Renal cortex interstitium (tissue), 15 donors: Measurements from ENCODE around the gene PPIB. TPM values are rescaled to one million over a fixed set of nuclear protein-coding genes. Genes with fewer than 3 reads are reported as not detected.

Experiments
- DNase-seq, 11 donors: peaks; one replicate each; pipeline ENCODE4 v3.0.0-alpha.2; 2013; ENCODE audit warnings: low read depth in 9 of 11, low spot score in 4 of 11; ENCODE audit errors: extremely low read depth in 1 of 11
- long read RNA-seq, 16 experiments: transcript quantifications; one replicate each; lab custom pipeline, GENCODE V29; 2026
- polyA plus RNA-seq, 3 donors: library from polyadenylated mRNA; unstranded; fragments of 120-200 nt; gene quantifications; one replicate each; pipeline ENCODE4 v1.2.1, GENCODE V29; 2013; ENCODE audit not compliant: insufficient read length in 3 of 3

The PPIB gene
- 100 to 1,000 TPM; 519 to 625 (median 540) TPM for polyA plus RNA-seq
- long read RNA-seq, donor 1, transcript PPIB-201 (5 exons, 1,081 nt), result major isoform, 242 of 285 reads
- long read RNA-seq, donor 1, partial matches to known transcripts, result 30 of 285 reads
- long read RNA-seq, donor 1, other reads (novel, unspliced or antisense), result 12 of 285 reads
- long read RNA-seq, donor 2, transcript PPIB-201 (5 exons, 1,081 nt), result major isoform, 228 of 280 reads
- long read RNA-seq, donor 2, partial matches to known transcripts, result 31 of 280 reads
- long read RNA-seq, donor 2, other reads (novel, unspliced or antisense), result 20 of 280 reads
- long read RNA-seq, donor 3, transcript PPIB-201 (5 exons, 1,081 nt), result major isoform, 329 of 392 reads
- long read RNA-seq, donor 3, partial matches to known transcripts, result 20 of 392 reads
- long read RNA-seq, donor 3, other reads (novel, unspliced or antisense), result 40 of 392 reads
- long read RNA-seq, donor 4, transcript PPIB-201 (5 exons, 1,081 nt), result major isoform, 218 of 258 reads
- long read RNA-seq, donor 4, partial matches to known transcripts, result 23 of 258 reads
- long read RNA-seq, donor 4, other reads (novel, unspliced or antisense), result 15 of 258 reads
- long read RNA-seq, donor 5, result 0 reads
- long read RNA-seq, donor 6, transcript PPIB-201 (5 exons, 1,081 nt), result major isoform, 198 of 238 reads
- long read RNA-seq, donor 6, partial matches to known transcripts, result 16 of 238 reads
- long read RNA-seq, donor 6, other reads (novel, unspliced or antisense), result 22 of 238 reads
- long read RNA-seq, donor 7, transcript PPIB-201 (5 exons, 1,081 nt), result major isoform, 337 of 417 reads
- long read RNA-seq, donor 7, partial matches to known transcripts, result 31 of 417 reads
- long read RNA-seq, donor 7, other reads (novel, unspliced or antisense), result 47 of 417 reads
- long read RNA-seq, donor 8, result 0 reads
- long read RNA-seq, donor 9, transcript PPIB-201 (5 exons, 1,081 nt), result major isoform, 266 of 331 reads
- long read RNA-seq, donor 9, partial matches to known transcripts, result 35 of 331 reads
- long read RNA-seq, donor 9, other reads (novel, unspliced or antisense), result 28 of 331 reads
- long read RNA-seq, donor 10, transcript PPIB-201 (5 exons, 1,081 nt), result major isoform, 273 of 322 reads
- long read RNA-seq, donor 10, partial matches to known transcripts, result 23 of 322 reads
- long read RNA-seq, donor 10, other reads (novel, unspliced or antisense), result 22 of 322 reads
- long read RNA-seq, donor 11, transcript PPIB-201 (5 exons, 1,081 nt), result major isoform, 157 of 182 reads
- long read RNA-seq, donor 11, partial matches to known transcripts, result 14 of 182 reads
- long read RNA-seq, donor 11, other reads (novel, unspliced or antisense), result 11 of 182 reads
- long read RNA-seq, donor 12, transcript PPIB-201 (5 exons, 1,081 nt), result major isoform, 164 of 180 reads
- long read RNA-seq, donor 12, partial matches to known transcripts, result 6 of 180 reads
- long read RNA-seq, donor 12, other reads (novel, unspliced or antisense), result 9 of 180 reads
- long read RNA-seq, donor 13, result 0 reads
- long read RNA-seq, donor 14, transcript PPIB-201 (5 exons, 1,081 nt), result major isoform, 297 of 353 reads
- long read RNA-seq, donor 14, partial matches to known transcripts, result 49 of 353 reads
- long read RNA-seq, donor 14, other reads (novel, unspliced or antisense), result 6 of 353 reads
- long read RNA-seq, donor 15, transcript PPIB-201 (5 exons, 1,081 nt), result major isoform, 115 of 130 reads
- long read RNA-seq, donor 15, partial matches to known transcripts, result 7 of 130 reads
- long read RNA-seq, donor 15, other reads (novel, unspliced or antisense), result 7 of 130 reads
- long read RNA-seq, donor 16, transcript PPIB-201 (5 exons, 1,081 nt), result major isoform, 618 of 745 reads
- long read RNA-seq, donor 16, partial matches to known transcripts, result 42 of 745 reads
- long read RNA-seq, donor 16, other reads (novel, unspliced or antisense), result 82 of 745 reads

DNA sequence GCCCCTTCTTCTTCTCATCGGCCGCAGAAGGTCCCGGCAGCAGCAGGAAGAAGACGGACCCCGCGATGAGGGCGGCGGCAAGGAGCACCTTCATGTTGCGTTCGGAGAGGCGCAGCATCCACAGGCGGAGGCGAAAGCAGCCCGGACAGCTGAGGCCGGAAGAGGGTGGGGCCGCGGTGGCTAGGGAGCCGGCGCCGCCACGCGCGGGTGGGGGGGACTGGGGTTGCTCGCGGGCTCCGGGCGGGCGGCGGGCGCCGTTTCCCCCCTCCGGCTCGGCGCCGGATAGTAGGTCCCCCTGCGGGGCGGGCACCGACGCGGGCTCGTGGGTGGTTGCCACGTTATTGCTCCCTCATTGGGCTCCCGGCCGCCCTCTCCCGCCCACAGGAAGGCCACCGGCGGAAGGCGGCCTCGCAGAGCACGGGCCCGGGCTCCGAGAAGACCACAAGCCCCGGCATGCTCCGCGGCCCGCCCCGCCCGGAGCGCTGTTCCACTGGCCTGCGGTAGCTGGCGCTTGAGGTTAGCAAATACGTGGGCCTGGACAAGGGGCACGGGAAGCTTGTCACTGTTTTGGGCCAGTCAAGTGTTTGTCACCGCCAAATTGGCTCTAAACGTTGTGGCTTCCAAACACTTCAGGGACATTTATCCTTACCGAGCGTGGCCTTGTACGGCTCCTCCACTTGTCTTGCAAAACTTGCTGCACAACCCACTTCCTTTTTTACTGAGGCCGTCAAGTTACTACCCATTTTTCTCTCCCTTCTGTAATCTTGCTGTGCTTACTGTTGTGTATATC lies at the start of gene PPIB:
Gene PPIB (minus strand): TSS at position 154 of the 790 bp plus-strand sequence. CDS start 36 bp downstream, at position 118.
- DNase-seq, result peak; percentile 81 to 97 (median 95)

DNA sequence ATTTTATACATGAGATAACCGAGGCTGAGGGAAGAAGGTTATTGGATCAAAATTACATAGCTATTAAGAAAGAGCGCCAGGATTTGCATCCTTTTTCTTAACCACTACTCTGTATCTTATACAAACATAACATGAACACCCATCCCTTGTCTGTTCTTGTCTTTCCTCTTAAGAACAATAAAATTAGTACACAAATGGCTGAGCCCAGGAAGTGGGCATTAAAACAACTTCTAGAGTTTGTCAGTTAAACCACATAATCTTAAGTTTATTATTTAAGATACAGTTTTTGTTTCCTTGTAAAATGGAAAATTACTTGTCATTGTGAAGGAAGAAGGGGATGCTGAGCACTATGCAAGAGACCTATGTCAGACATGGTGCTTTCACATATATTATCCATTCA lies 48.9 kb upstream of the PPIB start:
- DNase-seq, result no peak

DNA sequence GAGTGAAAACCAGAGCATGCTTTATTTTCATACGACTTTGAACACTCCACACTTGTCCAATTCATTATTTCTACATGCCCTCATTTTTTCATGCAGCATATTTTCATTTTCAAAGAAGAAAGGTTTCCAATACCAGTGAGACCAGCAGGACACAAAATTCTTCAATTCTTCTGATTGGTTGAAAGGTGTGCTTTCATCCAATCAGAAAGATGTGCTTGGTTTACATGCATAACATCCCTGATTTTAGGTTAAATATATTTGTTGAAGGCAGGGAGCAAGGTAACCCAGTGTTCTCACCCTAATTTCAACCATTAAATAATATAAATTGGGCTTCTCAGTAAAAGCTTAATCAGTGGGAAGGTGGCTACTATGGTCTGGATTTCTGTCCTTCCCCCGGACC lies 47.5 kb upstream of the PPIB start:
- DNase-seq, result no peak

DNA sequence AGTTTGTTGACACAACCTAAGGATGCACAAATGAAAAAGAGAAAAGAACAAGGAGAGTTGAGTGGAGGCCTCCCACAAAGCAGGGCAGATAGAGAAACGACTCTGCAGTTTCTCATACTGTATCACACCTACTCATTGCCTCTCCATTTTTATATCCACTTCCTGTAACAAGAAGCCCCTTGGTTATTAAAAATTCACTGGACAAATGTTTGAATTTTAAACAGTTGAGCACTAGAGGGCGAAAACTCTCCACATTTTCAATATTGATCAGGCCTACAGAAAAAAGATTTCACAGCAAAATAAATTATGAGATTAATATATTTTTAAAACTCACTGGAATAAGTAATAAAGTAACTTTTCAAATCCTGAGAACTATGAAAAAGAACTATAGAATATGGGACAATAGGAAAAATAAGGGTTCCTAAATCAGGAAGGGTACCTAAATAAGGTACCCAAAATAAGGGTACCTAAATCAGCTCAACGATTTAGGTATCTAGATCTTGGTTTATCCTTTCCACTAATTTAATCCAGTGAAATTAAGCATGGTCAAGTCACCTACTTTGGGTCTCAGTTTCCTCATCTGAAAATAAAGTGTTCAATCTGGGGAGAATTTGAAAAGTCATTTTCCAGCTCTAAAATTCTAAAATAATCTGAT lies 47.0 kb upstream of the PPIB start:
- peak in 2 of 11 donors; percentile 20 to 41 for DNase-seq

DNA sequence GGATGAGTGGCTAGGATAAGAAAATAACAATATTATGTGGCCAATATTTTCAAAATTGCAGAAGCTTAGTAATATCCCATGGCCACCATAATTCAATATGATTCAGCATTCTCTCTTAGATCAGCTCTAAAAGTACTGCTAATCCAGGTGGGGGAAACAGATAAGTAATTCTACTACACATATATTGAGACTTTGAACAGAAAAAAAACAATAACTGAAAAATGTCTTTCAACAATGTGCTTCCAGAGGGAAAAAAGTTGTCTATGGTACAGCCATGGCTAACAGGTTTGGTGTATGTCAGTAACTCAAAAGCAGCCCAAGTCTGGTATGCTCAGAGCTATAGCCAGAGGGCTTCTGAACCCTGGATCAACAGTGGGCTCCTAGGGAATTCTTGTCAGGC lies 42.4 kb upstream of the PPIB start:
- DNase-seq, result no peak

DNA sequence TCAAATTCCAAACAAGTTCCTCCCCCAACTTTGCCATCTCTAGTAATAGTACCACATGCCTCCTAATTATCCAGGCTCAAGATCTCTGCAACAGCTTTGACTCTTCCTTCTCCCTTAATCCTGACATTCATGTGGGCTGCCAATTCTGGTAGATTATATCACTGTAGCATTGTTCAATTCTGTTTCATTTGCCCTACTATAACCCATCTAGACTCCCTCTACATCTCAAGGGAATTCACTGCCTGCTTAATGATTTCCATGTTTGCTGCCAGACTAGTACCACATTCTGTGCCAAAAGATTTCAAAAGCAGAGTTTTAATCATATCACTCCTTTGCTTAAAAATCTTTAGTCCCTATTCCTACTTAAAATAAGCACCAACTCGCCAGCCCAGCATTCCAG lies 34.6 kb upstream of the PPIB start:
- no peak for DNase-seq

DNA sequence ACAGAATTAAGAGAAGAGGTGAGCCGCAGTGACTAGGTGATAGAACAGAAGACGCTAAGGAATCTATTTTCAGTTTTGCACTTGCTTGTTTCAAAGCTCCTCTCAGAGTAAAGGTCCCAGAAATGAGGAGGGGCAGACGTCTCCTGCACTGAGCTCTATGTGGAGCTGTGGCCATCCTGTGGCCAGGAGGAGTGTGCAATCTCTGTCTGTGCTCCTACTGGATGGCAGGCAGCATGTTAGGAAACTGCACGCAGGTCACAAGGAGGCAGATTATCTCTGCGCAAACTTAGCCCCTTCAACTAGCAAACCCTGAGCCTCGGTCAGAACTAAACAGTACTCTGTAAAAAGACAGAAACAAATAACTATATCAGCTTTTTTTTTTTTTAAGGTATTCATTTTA lies 31.1 kb upstream of the PPIB start:
- DNase-seq, result no peak

DNA sequence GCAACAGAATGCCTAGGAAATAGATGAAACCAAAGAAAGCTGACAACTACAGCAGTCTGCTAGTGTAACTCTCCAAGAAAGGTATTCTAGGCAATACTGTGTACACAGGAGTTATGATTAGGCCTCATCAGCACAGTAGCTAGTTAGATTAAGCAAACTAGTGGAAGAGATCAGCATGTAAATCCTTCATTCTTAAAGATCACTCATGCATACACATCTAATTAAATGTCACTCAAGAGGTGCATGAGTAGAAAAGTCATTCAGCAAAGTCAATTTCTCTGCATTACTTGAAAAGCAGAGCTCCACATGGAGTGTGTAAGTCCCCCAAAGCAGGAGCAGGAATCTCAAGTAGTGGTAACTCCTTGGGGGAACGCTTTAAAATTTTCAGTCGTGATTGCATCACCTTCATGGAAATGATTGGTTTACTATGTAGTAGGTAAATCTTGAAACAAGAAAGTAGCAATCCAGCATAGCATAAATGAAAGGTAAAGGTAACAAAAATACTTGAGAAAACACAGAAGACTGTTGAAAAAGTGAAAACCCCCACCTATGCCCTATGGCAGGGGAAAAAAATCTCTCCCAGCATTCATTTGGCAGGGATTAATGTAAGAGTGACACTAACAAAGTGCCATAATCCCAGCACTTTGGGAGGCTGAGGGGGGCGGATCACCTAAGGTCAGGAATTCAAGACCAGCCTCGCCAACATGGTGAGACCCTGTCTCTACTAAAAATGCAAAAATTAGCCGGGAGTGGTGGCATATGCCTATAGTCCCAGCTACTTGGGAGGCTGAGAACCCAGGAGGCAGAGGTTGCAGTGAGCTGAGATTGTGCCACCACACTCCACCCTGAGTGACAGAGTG lies 29.4 kb upstream of the PPIB start:
- DNase-seq, result peak in 1 of 11 donors; percentile 4

DNA sequence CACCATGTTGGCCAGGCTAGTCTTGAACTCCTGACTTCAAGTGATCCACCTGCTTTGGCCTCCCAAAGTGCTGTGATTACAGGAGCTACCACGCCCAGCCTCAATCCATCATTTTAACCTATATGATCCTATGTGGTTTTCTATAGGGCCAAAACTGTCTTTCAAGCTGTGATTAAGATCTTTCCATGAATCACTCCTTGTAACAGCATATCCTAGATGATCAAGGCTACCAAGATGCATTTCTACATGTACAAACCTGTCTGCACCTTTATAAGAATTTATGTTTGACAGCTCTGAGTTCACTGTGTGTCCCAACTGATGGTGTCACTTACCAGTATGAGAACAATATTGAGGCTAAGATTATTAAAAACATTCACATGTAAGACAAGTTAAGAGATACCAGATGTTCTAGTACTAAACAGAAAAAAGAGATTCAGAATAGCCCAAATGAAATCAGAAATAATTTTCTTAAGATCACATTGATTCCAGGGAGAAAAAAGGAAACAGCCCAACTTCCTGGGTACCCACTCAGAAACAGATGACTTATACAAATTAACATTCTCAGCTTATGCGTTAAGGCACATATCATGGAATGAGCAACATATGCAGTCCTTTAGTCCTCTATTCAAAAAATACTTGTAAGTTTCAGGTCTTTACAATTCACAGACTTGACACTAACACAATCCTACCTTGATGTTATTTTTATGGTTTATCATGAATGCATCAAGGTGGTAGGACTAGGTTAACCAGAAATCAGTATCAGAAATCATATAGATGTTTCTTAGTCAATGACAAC lies 24.8 kb upstream of the PPIB start:
- no peak for DNase-seq

DNA sequence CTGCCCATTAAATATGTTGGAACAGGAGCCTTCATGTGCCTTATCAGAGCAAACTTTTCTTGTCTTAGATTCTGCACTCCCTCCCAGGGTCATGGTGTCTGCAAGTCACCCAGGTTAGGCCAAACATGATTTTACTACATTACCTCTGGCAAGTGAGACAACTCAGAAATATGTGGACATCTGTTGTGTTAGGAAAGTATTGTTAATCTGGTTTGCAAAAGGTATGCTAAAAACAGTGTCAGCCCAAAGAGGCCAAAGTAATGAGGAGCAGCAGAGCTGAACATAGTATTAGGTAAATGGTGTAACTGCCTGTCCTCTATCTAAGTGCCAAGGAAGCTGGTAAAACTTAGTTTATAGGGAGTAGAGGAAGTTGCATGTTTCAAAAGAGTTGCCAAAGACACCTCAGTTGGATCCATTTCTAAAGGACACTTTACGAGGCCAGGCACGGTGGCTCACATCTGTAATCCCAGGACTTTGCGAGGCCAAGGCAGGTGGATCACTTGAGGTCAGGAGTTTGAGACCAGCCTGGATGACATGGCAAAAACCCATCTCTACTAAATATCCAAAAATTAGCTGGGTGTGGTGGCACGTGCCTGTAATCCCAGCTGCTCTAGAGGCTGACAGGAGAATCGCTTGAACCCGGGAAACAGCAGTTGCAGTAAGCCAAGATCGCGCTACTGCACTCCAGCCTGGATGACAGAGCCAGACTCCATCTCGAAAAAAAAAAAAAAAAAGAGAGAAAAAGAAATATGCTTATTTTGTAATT lies 22.5 kb upstream of the PPIB start:
- DNase-seq, result no peak

DNA sequence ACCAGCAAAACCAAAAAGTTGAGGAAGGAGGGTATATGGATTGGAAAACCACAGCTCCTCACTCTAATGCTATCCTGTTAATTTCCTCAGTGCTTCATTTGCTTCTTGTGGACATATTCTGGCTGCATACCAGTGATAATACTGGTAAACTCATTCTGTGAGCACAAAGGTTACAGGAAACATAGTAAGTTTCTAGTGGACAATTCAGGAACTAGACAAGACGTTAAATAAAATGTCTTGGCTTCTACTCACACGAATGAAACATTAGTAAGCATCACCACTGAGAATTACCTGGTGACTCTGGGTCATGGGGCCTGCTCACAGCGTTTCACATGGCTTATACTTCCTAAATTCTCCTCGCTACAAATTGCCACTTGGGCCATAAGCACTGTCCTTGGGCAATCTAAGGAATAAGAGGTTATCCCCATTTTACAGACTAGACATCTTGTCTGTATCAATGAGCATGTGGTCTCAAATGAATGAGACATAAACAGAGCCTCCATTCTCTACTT lies 20.1 kb upstream of the PPIB start:
- no peak for DNase-seq

DNA sequence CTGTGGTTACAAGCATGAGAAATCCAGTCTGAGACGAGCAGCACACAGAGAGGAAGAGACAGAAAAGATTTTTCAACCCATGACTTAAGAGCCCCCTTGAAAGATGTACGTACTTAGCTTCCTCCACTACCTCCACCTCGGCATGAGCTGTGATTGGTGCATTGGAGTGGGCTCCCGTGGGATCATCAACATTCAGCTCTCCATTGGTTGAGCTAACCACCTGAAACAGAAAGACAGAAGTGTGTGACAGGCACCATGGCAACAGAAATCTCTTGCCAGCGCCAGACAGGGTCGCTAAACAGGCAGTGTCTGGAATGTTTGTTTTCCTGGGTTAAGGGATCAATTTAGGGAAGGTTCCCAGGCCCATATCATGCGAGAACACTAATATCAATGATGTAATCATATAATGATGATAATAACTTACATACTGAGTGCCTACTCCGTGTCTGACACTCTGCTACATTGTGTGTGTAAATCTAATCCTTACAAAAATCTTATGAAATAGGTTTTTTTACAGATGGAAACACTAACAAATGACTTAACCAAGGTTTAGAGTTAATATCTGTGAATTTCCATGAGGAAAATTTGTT lies 17.5 kb upstream of the PPIB start:
- peak in 2 of 11 donors; percentile 14 to 34 for DNase-seq

DNA sequence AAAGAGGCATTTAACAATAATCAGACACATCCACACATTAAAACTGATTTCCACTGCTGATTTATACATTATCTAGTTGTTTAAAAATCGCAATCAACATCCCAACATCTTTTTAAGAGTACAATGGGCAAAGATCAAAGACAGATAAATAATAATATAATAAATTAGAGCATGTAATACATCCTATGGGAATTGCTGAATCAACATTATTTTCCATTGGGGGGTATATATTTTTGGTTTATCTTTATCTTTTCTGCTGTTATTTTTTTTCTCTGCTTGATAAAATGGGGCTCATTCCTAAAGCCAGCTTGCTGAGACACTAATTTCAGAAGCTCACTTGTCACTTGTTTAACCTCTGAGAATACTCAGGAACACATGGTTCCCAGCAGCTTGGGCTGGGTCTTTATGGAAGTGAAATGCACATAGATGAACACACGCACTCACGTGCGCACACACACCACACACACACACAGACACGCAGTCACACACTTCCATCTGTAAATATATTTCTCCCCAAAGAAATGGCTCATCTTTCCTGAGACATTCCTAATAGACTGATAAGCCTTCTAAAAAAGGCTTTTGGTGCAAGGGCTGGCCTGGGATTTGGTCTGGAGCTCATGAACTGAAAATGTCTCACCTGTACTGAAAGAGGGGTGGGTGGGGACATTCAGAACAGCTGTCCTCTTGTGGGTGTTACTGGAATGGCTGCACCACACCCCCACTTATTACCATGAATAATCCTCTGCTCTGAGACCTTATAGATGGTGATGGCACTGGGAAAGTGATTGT lies 3.5 kb upstream of the PPIB start:
- no peak for DNase-seq
